HEK293T (cell line): Measurements from ENCODE around the gene GAB1.

Experiments
- ARNT ChIP-seq: fragments of 450-650 bp; IDR thresholded peaks from 2 replicates; pipeline ENCODE4 v1.6.1; 2017; ENCODE audit warnings: mild to moderate bottlenecking
- BHLHE40 ChIP-seq: fragments of 450-650 bp; IDR thresholded peaks from 2 replicates; pipeline ENCODE4 v1.6.1; 2016; ENCODE audit warnings: mild to moderate bottlenecking, moderate library complexity, borderline replicate concordance
- CTBP1 ChIP-seq: fragments of 450-650 bp; IDR thresholded peaks from 2 replicates; pipeline ENCODE4 v1.6.1; 2016; ENCODE audit warnings: borderline replicate concordance
- ELF4 ChIP-seq: fragments of 450-650 bp; IDR thresholded peaks from 2 replicates; pipeline ENCODE4 v1.6.1; 2017; ENCODE audit warnings: antibody characterized with exemption
- FOXA1 ChIP-seq: fragments of 450-650 bp; IDR thresholded peaks from 2 replicates; pipeline ENCODE4 v1.6.1; 2016; ENCODE audit warnings: mild to moderate bottlenecking
- FOXK2 ChIP-seq: fragments of 450-650 bp; IDR thresholded peaks from 2 replicates; pipeline ENCODE4 v1.6.1; 2016; ENCODE audit warnings: mild to moderate bottlenecking
- FOXM1 ChIP-seq: fragments of 450-650 bp; IDR thresholded peaks from 2 replicates; pipeline ENCODE4 v1.6.1; 2017; ENCODE audit warnings: mild to moderate bottlenecking, borderline replicate concordance
- L3MBTL2 ChIP-seq: fragments of 450-650 bp; conservative IDR thresholded peaks from 2 replicates; pipeline ENCODE4 v1.6.1; 2016; ENCODE audit warnings: mild to moderate bottlenecking
- SP1 ChIP-seq: fragments of 450-650 bp; IDR thresholded peaks from 2 replicates; pipeline ENCODE4 v1.6.1; 2017
- SUZ12 ChIP-seq: fragments of 450-650 bp; IDR thresholded peaks from 2 replicates; pipeline ENCODE4 v1.6.1; 2016; ENCODE audit warnings: mild to moderate bottlenecking
- TARDBP ChIP-seq: fragments of 450-650 bp; IDR thresholded peaks from 2 replicates; pipeline ENCODE4 v1.6.1; 2016
- ZNF384 ChIP-seq: fragments of 450-650 bp; IDR thresholded peaks from 2 replicates; pipeline ENCODE4 v1.6.1; 2016

DNA sequence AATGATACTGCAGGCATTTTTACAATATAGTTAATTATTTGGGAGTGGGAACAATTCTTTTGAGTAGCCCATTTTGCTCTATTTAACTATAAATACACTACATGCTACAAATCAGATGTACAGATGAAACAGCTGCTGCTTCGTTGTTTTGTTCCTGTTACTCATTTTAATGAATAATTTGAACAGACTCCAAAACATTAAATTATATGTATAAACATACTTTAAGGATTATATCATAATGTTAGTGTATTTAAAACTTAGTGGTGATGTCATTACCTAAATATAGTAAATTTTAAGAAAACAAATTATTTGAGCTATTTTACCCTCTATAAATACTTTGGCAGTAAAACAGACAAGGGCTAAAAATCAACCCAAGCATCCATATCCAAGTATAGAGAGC, 60.7 kb downstream of the GAB1 start:
- no peak for TF ChIP-seq CTBP1
- no peak for TF ChIP-seq ARNT
- no peak for TF ChIP-seq SUZ12
- no peak for TF ChIP-seq BHLHE40
- no peak for TF ChIP-seq SP1
- no peak for TF ChIP-seq FOXA1
- TF ChIP-seq FOXM1: no peak
- TF ChIP-seq FOXK2: no peak
- no peak for TF ChIP-seq L3MBTL2
- no peak for TF ChIP-seq TARDBP
- TF ChIP-seq ELF4: no peak
- TF ChIP-seq ZNF384: no peak
